ENCODE data around the gene AFAP1L2.

AFAP1L2 gene

DNA sequence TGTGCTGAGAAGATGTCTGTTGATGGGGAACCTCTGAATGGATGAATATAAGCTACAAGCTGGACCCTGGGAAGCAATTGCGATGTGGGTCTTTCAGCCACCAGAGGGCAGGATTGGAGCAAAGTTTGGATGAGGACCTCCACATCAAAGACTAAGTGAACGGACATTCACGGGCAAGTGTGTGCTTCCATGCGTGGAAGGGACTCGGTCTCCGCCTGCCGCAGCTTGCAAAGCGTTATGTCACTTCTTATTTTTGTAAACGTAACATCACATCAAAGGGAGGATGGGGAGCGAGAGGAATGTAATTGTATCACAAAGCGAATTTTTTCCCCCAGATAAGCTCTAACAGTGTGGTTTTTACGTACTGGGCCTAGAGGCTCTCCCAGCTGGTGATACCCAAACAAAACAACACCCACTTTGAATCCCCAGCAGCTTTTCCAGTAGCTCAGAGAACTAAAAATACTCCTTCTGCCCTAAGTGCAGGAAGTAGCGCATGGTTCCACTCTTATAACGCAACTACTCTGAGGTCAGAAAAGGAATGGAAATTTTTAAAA is 100.2 kb downstream of the AFAP1L2 start:
- peak; percentile 26 for DNase-seq (ENCODE audit: low read depth)
- H3K4me3 ChIP-seq (ENCODE audit: low read depth, low read length): peak overlapping the region; percentile 11

DNA sequence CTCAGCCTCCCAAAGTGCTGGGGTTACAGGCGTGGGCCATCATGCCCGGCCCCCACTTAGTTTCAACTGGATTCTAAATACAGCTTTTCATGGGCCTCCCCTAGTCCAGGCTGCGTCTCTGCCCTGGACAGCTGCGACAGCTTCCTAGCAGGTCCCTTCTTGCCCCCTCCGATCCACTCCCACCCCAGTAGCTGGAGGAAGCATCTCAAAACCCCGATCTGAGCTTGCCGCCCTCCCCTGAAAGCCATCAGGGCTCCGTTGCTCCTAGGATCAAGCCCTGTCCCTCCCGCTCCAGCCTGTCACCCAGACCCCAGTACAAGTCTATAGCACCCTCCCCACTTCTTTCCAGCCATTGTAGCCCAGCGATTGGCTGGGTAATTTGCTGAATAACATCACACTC is 100.7 kb downstream of the AFAP1L2 start:
- H3K4me3 ChIP-seq (ENCODE audit: low read depth, low read length): no peak overlapping the region
- no peak for DNase-seq (ENCODE audit: low read depth)

DNA sequence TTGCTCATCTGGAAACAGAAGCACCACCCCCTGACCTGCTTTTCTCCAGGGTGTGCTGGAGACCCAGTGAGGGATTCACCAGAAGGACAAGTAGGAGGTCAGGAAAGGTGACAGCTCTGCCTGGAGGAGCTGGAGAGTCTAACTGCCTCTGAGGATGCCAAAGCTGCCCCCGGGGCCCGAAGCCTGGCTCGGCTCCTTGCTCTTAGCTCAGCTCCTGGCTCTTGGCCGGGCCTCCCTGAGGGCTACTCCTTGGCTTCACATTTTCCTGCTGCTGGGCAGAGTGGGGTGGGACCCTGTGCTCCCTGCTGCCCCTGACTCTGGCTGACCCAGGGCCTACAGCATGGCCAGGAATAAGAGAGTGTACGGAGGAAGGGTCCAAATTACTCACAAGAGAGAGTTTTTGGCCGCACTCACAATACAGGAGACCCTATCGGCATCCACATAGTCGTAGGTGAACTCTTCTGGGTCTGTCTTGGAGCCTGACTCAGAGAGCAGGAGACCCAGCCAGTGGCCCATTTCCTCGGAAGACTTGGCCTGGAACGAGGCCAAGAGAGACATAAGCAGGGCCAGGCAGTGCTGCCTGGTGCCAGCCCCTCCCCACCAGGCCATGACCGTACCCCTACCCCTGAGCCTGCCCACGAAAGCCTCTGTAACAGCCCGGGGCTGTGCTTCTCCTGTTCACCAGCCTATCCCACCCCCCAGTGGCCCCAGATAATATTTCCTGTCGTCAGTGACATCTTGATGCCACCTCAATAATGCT is 102.2 kb downstream of the AFAP1L2 start:
- H3K4me3 ChIP-seq (ENCODE audit: low read depth, low read length): no peak overlapping the region
- DNase-seq (ENCODE audit: low read depth): no peak

DNA sequence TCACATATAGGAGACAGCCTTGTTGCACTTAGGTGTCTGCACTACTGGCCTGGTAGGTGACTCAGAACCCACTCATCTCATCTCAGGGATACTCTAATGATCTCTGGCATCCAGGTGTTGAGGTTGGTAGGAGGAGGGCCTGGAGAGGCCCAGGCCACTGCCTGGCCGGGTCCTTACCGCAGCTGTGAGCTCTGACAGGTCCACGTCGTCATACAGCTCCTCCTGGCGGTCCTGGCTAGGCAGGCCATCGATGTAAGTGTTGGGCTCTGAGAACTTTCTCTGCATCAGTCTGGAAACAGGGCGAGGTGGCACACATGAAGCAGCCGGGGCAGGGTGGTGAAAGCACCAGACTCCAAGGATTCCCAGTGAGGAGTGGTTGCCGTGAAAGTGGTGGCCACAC is 103.1 kb downstream of the AFAP1L2 start:
- H3K4me3 ChIP-seq (ENCODE audit: low read depth, low read length): no peak overlapping the region
- DNase-seq (ENCODE audit: low read depth): no peak

DNA sequence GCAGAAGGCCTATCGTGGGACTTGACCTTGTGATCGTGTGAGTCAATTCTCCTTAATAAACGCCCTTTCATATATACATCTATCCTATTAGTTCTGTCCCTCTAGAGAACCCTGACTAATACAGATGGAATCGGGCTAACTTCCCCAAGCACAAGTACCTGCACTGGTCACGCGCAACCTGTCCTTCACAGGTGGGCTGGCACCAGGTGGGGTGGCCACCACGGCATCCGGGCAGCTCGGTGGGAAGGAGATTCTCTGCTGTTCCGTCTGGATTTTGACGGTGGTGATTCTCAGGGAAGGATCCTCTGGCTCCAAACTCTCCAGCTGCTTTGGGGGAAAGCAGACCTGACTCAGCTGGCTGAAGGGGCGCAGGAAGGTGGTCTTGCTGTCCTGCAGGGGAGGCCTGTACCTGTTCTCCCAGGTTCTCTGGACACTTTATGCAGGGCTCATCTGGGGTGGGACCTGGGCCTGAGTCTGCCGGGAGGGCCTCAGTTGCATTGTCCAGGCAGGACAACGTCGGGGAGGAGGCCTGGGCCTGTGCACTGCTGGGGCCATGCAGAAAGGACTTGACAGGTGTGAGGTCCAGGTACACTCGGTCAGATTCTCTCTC is 104.2 kb downstream of the AFAP1L2 start:
- H3K4me3 ChIP-seq (ENCODE audit: low read depth, low read length): no peak overlapping the region
- DNase-seq (ENCODE audit: low read depth): no peak

DNA sequence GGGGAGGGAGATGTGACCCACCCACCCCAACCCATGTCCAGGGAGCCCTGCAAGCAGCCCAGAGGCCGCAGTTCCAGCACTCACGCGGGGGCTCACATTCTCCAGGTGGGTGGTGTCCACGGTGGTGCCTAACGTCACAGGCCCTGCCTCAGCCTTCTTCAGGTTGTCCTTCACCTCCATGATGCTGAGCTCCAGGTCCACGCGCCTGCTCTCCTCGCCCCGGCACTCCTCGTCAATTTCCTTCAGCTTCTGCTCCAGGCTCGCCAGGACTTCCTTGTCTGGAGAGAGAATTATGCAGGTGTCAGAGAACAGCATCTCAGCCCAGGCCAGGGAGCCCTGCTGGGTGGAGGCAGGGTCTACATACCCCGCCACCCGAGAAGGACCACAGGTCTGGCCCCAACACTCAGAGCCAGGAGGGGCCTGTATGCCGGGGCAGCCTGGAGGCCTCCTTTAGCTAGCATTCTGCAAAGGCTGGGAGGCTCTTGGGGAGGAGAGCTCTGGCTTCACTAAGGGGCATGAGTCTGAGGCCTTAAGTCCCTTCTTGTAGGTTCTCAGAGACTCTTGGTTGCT is 107.1 kb downstream of the AFAP1L2 start:
- no peak for DNase-seq (ENCODE audit: low read depth)

DNA sequence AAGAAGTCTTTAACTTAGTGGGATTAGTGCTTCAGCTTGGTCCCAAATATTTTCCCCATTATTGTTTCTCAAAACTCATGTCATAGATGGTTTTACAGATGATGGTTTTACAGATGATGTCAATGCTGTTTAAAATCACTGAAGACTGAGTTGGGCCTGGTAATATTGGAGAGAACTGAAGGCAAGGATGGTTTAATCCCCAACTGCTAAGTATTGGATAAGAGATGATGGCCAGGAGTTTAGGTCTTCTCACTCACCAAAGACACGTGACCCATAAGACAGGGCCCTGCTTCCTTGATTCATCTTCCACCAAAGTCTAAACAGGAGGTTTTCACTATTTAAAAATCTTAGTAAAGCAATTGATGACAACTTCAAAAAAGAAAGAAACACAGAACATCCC is 108.9 kb downstream of the AFAP1L2 start:
- no peak overlapping the region for H3K4me3 ChIP-seq (ENCODE audit: low read depth, low read length)
- DNase-seq (ENCODE audit: low read depth): no peak

More for the DNA sequence above, 107.1 kb downstream of the AFAP1L2 start:
- no peak overlapping the region for H3K4me3 ChIP-seq (ENCODE audit: low read depth, low read length)

DNA sequence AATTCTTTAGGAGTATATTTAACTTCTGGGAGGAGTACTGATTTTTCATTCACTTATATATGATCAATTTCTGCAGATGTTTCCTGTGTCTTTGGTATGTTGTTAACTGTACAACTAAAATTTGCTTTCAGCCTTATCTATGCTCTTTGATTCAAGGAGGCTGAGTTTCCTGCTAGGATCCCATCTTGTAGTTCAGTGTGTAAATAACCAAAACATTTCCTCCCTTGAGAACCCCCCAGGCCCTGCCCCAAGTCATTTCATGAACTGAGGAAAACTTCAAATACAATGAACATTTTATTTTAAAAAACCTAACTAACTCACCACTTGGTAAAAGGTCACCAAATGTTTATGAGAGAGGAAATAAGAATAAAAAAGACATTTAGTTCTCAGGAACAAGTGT is 109.8 kb downstream of the AFAP1L2 start:
- DNase-seq (ENCODE audit: low read depth): no peak
- no peak overlapping the region for H3K4me3 ChIP-seq (ENCODE audit: low read depth, low read length)

DNA sequence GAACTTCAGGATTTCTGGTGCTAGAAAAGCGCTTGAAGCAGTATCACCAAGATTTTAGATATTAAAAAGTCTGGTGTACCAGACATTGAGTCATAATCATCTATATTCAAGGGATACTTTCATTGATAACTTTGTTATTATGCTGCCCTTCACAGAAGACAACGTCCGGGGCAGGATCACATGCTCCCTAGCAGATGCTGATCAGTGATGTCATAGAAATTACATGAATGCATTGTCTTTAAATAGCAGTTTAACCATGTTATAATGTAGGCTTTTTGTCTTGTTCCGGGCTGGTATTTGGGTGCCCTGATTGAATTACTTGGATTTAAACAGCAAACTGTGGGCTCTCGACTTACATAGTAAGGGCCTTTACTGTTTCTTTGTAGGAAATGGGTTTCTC is 111.2 kb downstream of the AFAP1L2 start:
- no peak for DNase-seq (ENCODE audit: low read depth)
- no peak overlapping the region for H3K4me3 ChIP-seq (ENCODE audit: low read depth, low read length)

DNA sequence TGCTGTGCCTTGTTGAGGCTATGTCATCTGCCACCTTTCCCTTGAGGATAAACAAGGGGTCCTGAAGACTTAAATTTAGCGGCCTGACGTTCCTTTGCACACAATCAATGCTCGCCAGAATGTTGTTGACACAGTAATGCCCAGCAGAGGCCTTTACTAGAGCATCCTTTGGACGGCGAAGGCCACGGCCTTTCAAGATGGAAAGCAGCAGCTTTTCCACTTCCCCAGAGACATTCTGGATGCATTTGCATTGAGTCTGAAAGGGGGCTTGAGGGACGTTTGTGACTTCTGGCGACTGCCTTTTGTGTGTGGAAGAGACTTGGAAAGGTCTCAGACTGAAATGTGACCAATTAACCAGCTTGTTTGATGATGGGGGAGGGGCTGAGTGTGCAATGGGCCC is 112.8 kb downstream of the AFAP1L2 start:
- no peak overlapping the region for H3K4me3 ChIP-seq (ENCODE audit: low read depth, low read length)
- no peak for DNase-seq (ENCODE audit: low read depth)

DNA sequence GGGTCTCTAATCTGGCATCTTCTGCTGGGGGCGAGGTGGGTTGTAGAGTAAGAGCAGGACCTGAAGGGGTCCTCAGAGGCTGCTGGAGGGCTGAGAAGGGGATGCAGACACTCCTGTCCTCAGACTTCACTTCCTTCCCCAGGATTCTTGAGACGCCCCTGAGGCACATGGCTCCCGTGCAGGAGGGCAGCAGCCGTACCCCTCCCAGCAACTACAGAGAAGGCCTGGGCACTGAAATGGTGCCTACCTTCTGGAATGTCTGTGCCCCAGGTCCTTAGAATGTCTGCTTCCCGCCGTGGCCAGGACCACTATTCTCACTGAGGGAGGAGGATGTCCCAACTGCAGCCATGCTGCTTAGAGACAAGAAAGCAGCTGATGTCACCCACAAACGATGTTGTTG is 113.2 kb downstream of the AFAP1L2 start:
- DNase-seq (ENCODE audit: low read depth): no peak
- H3K4me3 ChIP-seq (ENCODE audit: low read depth, low read length): no peak overlapping the region

DNA sequence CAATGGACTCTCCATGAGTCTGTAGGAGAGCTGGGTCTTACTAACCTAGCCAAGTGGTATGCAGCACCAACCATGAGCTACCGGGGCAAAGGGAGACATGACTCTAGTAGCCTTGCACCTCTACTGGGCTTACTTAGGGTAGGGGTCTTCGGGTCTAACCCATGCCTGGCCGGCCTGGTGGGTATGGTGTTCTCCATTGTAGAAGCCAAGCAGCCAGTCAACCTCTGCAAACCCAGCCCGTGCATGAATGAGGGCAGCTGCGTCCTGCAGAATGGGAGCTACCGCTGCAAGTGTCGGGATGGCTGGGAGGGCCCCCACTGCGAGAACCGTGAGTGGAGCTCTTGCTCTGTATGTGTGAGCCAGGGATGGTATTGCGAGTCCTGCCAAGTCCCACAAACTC is 114.3 kb downstream of the AFAP1L2 start:
- DNase-seq (ENCODE audit: low read depth): no peak
- H3K4me3 ChIP-seq (ENCODE audit: low read depth, low read length): no peak overlapping the region

DNA sequence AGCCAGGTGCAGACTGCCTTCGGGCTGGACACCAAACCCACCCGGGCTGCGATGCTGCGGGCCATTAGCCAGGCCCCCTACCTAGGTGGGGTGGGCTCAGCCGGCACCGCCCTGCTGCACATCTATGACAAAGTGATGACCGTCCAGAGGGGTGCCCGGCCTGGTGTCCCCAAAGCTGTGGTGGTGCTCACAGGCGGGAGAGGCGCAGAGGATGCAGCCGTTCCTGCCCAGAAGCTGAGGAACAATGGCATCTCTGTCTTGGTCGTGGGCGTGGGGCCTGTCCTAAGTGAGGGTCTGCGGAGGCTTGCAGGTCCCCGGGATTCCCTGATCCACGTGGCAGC is 115.2 kb downstream of the AFAP1L2 start:
- H3K4me3 ChIP-seq (ENCODE audit: low read depth, low read length): no peak overlapping the region
- no peak for DNase-seq (ENCODE audit: low read depth)

DNA sequence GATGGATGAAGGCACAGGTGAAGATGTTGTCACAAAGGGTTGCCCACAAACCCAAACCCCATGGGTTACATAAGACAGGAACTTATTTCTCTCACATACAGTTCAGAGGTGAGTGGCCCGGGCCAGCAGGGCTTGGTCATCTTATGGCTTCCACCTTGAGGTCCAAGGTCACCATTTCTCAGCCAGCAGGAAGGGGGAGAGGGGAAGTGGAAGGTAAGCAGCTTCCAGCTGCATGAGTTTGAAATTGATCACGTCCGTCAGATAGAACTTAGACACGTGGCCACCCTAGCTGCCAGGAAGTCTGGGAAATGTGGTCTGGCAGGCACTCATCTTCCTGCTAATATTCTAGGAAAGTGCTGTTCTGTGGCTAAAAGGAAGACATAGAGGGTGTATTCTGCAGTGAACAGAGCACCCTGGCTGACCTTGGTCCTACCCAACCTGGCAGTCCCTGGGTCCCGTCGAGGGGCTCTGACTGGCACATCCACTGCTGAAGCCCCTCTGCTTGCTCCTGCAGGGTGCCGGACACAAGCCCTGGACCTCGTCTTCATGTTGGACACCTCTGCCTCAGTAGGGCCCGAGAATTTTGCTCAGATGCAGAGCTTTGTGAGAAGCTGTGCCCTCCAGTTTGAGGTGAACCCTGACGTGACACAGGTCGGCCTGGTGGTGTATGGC is 115.7 kb downstream of the AFAP1L2 start:
- DNase-seq (ENCODE audit: low read depth): no peak
- H3K4me3 ChIP-seq (ENCODE audit: low read depth, low read length): no peak overlapping the region

DNA sequence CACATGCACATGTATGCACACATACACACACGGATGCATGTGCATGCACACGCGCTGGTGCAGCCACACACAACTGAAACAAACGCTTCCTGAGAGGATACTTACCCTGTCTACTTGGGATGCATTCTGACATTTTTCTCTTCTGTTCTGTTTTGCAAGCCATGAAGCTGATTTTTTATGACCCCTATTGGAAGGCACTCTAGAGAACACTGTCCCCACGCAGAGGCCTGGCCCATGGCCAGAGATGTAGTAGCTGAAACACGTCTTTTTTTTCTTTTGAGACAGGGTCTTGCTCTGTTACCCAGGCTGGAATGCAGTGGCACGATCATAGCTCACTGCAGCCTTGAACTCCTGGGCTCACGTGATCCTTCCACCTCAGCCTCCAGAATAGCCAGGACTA is 117.4 kb downstream of the AFAP1L2 start:
- no peak overlapping the region for H3K4me3 ChIP-seq (ENCODE audit: low read depth, low read length)
- no peak for DNase-seq (ENCODE audit: low read depth)

DNA sequence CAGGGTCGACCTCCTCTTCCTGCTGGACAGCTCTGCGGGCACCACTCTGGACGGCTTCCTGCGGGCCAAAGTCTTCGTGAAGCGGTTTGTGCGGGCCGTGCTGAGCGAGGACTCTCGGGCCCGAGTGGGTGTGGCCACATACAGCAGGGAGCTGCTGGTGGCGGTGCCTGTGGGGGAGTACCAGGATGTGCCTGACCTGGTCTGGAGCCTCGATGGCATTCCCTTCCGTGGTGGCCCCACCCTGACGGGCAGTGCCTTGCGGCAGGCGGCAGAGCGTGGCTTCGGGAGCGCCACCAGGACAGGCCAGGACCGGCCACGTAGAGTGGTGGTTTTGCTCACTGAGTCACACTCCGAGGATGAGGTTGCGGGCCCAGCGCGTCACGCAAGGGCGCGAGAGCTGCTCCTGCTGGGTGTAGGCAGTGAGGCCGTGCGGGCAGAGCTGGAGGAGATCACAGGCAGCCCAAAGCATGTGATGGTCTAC is 118.3 kb downstream of the AFAP1L2 start:
- no peak for DNase-seq (ENCODE audit: low read depth)
- H3K4me3 ChIP-seq (ENCODE audit: low read depth, low read length): no peak overlapping the region

DNA sequence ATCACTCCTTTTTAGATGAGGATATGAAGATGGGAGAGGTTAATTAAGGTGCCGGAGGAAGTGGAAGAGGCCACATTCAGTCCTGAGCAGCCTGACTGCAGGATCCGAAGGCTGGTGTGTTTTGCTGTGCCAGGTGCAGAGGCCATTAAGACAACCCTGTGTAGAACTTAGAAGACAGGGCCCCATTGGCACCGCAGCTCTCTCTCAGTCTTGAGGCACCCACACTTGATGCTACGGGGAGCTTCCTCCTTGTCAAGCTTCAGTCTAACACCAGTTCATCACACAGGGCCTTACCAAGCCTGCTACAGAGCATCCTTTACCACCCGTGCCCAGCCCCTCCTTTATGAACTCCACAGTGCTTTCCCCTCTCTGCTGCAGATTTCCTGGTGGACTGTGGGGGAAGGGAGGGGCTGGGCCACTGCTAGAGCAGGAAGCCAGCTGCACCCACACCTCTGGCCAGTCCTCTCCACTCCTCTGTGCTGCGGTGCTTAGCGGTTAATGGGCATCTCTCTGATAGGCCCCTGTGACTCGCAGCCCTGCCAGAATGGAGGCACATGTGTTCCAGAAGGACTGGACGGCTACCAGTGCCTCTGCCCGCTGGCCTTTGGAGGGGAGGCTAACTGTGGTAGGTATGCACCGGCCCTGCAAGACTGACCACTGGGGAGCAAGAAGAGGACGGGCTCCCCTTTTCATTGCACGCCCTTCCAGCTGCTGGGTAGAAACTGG is 119.8 kb downstream of the AFAP1L2 start:
- DNase-seq (ENCODE audit: low read depth): no peak
- H3K4me3 ChIP-seq (ENCODE audit: low read depth, low read length): no peak overlapping the region

DNA sequence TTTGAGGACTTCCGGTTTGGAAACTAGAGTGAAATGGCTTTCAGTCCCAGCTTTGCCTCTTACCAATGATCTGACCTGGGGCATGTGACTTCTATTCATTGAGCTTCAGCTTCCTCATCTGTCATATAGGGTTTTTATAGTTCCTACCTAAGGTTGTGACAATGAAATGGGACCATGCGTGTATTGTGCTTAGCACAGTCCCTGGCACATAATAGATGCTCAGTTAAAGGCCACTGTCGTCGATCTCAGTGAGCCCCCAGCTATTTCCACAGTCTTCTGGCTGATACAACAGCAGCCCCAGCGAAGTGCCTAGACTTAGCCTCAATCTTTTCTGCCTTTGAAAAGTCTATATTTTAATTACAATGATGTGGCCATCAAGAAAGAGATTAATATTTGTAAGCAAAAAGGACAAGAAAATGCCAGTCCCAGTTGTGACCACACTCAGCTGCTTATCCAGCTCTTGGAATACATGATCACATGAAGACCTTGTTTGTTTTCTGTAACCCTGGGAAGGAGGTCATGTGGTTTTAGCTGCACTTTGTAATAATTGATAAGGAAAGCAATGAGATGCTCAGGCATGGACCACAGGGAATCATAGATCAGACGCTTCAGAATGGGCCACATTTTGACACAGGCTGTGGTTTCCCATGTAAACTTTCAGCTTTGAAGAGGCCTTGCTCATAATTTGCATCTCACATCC is 120.6 kb downstream of the AFAP1L2 start:
- DNase-seq (ENCODE audit: low read depth): no peak
- H3K4me3 ChIP-seq (ENCODE audit: low read depth, low read length): no peak overlapping the region

DNA sequence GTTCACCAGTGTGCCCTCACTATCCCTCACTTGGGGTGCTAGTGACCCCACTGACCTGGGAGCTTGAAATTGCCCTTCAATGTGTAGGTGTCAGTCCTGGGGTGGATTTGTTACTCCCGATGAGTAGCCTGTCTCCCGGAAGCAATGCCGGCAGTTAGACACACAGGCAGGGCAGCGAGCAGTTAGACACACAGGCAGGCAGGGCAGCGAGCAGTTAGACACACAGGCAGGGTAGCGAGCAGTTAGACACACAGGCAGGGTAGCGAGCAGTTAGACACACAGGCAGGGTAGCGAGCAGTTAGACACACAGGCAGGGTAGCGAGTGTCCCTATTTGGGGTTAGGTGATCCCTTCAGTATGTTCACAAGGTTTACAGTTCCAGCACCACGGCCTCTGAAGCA is 121.2 kb downstream of the AFAP1L2 start:
- DNase-seq (ENCODE audit: low read depth): no peak
- H3K4me3 ChIP-seq (ENCODE audit: low read depth, low read length): no peak overlapping the region

Measured in skeletal muscle cell (primary cell).